Common myeloid progenitor, CD34-positive (primary cell): ENCODE data around the gene ZFAND3.

ENCODE experiments used
- CTCF ChIA-PET: fragments of 350-600 bp; sonication (Branson Sonifier 250); formaldehyde crosslinking; loops from one replicate; lab custom pipeline; 2021; ENCODE audit warnings: antibody characterized with exemption; lab: Charles Lee
- POLR2A ChIA-PET: fragments of 350-600 bp; sonication (Branson Sonifier 250); formaldehyde crosslinking; loops from one replicate; lab custom pipeline; 2021; ENCODE audit warnings: antibody characterized with exemption; lab: Charles Lee
- DNase-seq, 3 donors: peaks; one replicate each; pipeline versions ENCODE4 v3.0.0 to v3.0.0-alpha.2; 2013
- H3K27ac ChIP-seq, 2 experiments: 1 replicate in 1 of 2; 2 replicates in 1 of 2; pipeline ENCODE4 v1.7.0; 2013; ENCODE audit warnings: inconsistent platforms in 2 of 2, low read length in 2 of 2, mild to moderate bottlenecking in 2 of 2, low read depth in 1 of 2, moderate library complexity in 1 of 2; ENCODE audit not compliant: severe bottlenecking in 2 of 2, insufficient read depth in 1 of 2, poor library complexity in 1 of 2
- H3K27me3 ChIP-seq, 5 experiments: replicated peaks in 2 of 5; 1 replicate in 3 of 5; 2 replicates in 2 of 5; pipeline versions ENCODE4 v1.6.1 to v1.7.0; 2013; ENCODE audit warnings: low read length in 4 of 5, mild to moderate bottlenecking in 2 of 5, moderate library complexity in 2 of 5, inconsistent platforms in 1 of 5; ENCODE audit not compliant: insufficient read depth in 5 of 5, control insufficient read depth in 4 of 5
- H3K36me3 ChIP-seq, 4 experiments: 1 replicate in 2 of 4; 2 replicates in 2 of 4; pipeline versions ENCODE4 v1.6.1 to v1.7.0; 2013; ENCODE audit warnings: low read length in 3 of 4, control low read depth in 1 of 4, mild to moderate bottlenecking in 1 of 4; ENCODE audit not compliant: control insufficient read depth in 4 of 4, insufficient read depth in 4 of 4
- H3K4me1 ChIP-seq, 4 experiments: 1 replicate in 3 of 4; 2 replicates in 1 of 4; pipeline versions ENCODE4 v1.6.1 to v1.7.1; 2013; ENCODE audit warnings: low read length in 3 of 4, mild to moderate bottlenecking in 3 of 4, control low read depth in 1 of 4, inconsistent platforms in 1 of 4, moderate library complexity in 1 of 4; ENCODE audit not compliant: control insufficient read depth in 4 of 4, insufficient read depth in 4 of 4; ENCODE audit errors: control extremely low read depth in 1 of 4
- H3K4me3 ChIP-seq, 7 experiments: 1 replicate in 4 of 7; 2 replicates in 3 of 7; pipeline versions ENCODE4 v1.5.1 to v1.7.0; 2013; ENCODE audit warnings: mild to moderate bottlenecking in 7 of 7, low read length in 6 of 7, moderate library complexity in 6 of 7, inconsistent platforms in 2 of 7, low read depth in 2 of 7, control low read depth in 1 of 7; ENCODE audit not compliant: insufficient read depth in 4 of 7, control insufficient read depth in 1 of 7; ENCODE audit errors: extremely low read depth in 1 of 7
- H3K9me3 ChIP-seq, 5 experiments: 1 replicate in 4 of 5; 2 replicates in 1 of 5; pipeline versions ENCODE4 v1.6.1 to v1.7.1; 2013; ENCODE audit warnings: low read length in 4 of 5, mild to moderate bottlenecking in 2 of 5, inconsistent platforms in 1 of 5, low read depth in 1 of 5, moderate library complexity in 1 of 5; ENCODE audit not compliant: control insufficient read depth in 4 of 5, insufficient read depth in 2 of 5; ENCODE audit errors: control extremely low read depth in 1 of 5
- WGBS: methylation state at CpG from one replicate; pipeline ENCODE4 v1.1.5; 2013; ENCODE audit not compliant: insufficient coverage; 5-methylcytosine and 5-hydroxymethylcytosine counted together

Gene ZFAND3

GRCh38 chr6:38174806-38175495 is 355.4 kb downstream of the ZFAND3 start:
- no peak overlapping the region for H3K4me3 ChIP-seq
- H3K27ac ChIP-seq = no peak overlapping the region
- no peaks in the 10 kb centered on the region for H3K27me3 ChIP-seq
- no peaks in the 10 kb centered on the region for H3K9me3 ChIP-seq
- 97% methylated on average over 21 of the region's 22 CpGs for WGBS
- H3K36me3 ChIP-seq = peaks cover 2 to 8% (median 4%) of the 10 kb centered on the region in 4 experiments
- CTCF ChIA-PET = no interaction called here
- H3K4me1 ChIP-seq = no peaks in the 10 kb centered on the region
- POLR2A ChIA-PET = interaction anchor here (1.1 kb wide), 1 partner anchor 25 kb away, joined by 3 read pairs; no protein-coding TSS in a partner anchor
- DNase-seq = no peak

- H3K27me3 ChIP-seq = no peaks in the 10 kb centered on the region
- CTCF ChIA-PET = no interaction called here
- H3K27ac ChIP-seq = no peak overlapping the region
- H3K9me3 ChIP-seq = no peaks in the 10 kb centered on the region
- 95% methylated on average over 9 of the region's 11 CpGs for WGBS
- H3K4me3 ChIP-seq = no peak overlapping the region
- H3K36me3 ChIP-seq = peaks cover 2 to 8% (median 4%) of the 10 kb centered on the region in 4 experiments
- H3K4me1 ChIP-seq = no peaks in the 10 kb centered on the region
- DNase-seq = no peak
- POLR2A ChIA-PET = interaction anchor here (1.1 kb wide), 1 partner anchor 26 kb away, joined by 3 read pairs; no protein-coding TSS in a partner anchor
Observed at GRCh38 chr6:38175786-38176185, 356.3 kb downstream of the ZFAND3 start.

GRCh38 chr6:38176797-38177751 is 357.5 kb downstream of the ZFAND3 start:
- ChIA-PET CTCF (no interaction called here), POLR2A (no interaction called here)
- H3K36me3 ChIP-seq = peaks cover 2 to 8% (median 4%) of the 10 kb centered on the region in 4 experiments
- 98% methylated on average over 31 of the region's 32 CpGs for WGBS
- DNase-seq = no peak
- no peaks in the 10 kb centered on the region for H3K9me3 ChIP-seq
- no peaks in the 10 kb centered on the region for H3K4me1 ChIP-seq
- H3K4me3 ChIP-seq = no peak overlapping the region
- no peak overlapping the region for H3K27ac ChIP-seq
- H3K27me3 ChIP-seq = no peaks in the 10 kb centered on the region

GRCh38 chr6:38177882-38178583 is 358.5 kb downstream of the ZFAND3 start:
- no peak overlapping the region for H3K27ac ChIP-seq
- CTCF ChIA-PET = no interaction called here
- POLR2A ChIA-PET = no interaction called here
- H3K36me3 ChIP-seq = peaks cover 2 to 8% (median 4%) of the 10 kb centered on the region in 4 experiments
- no peaks in the 10 kb centered on the region for H3K27me3 ChIP-seq
- H3K4me1 ChIP-seq = no peaks in the 10 kb centered on the region
- no peak for DNase-seq
- 80% methylated on average over 12 of the region's 14 CpGs for WGBS
- H3K9me3 ChIP-seq = no peaks in the 10 kb centered on the region
- H3K4me3 ChIP-seq = no peak overlapping the region

- Histone ChIP-seq H3K9me3 (no peaks in the 10 kb centered on the region), H3K27me3 (no peaks in the 10 kb centered on the region), H3K4me3 (no peak overlapping the region), H3K4me1 (no peaks in the 10 kb centered on the region), H3K36me3 (peaks cover 0 to 6% (median 2%) of the 10 kb centered on the region in 4 experiments), H3K27ac (no peak overlapping the region)
- no peak for DNase-seq
- ChIA-PET POLR2A (no interaction called here), CTCF (no interaction called here)
- 100% methylated on average over 1 of the region's 2 CpGs for WGBS
Observed at GRCh38 chr6:38178584-38178886, 359.0 kb downstream of the ZFAND3 start.

GRCh38 chr6:38179300-38179699 is 359.8 kb downstream of the ZFAND3 start:
- H3K9me3 ChIP-seq = no peaks in the 10 kb centered on the region
- no peaks in the 10 kb centered on the region for H3K27me3 ChIP-seq
- H3K27ac ChIP-seq = no peak overlapping the region
- WGBS = 97% methylated on average over 6 of the region's 7 CpGs
- ChIA-PET POLR2A (no interaction called here), CTCF (no interaction called here)
- H3K4me3 ChIP-seq = no peak overlapping the region
- no peaks in the 10 kb centered on the region for H3K4me1 ChIP-seq
- H3K36me3 ChIP-seq = peaks cover 0 to 5% (median 0%) of the 10 kb centered on the region in 4 experiments
- no peak for DNase-seq
